Naive B cell (primary cell): ENCODE data around the gene USP51. TPM values are rescaled to one million over a fixed set of nuclear protein-coding genes. Genes with fewer than 3 reads are reported as not detected.
"Not testable (repeated sequence)": the region's sequence is repeated elsewhere in the genome, so short reads cannot be mapped to it uniquely, and the experiment has no call there.

Experiments
- ATAC-seq, 2 donors: fragments of 150-1000 bp; cut with Tn5 transposase; 2 replicates each; pipeline ENCODE4 v1.10.0; 2021; ENCODE audit warnings: low read depth in 2 of 2, mild to moderate bottlenecking in 2 of 2, moderate library complexity in 2 of 2
- DNase-seq: peaks from one replicate; pipeline ENCODE4 v3.0.0; 2022
- H3K27ac Mint-ChIP-seq, 6 donors: one replicate each; pipeline ENCODE4 v1.8.0; 2020 to 2022; ENCODE audit warnings: mild to moderate bottlenecking in 6 of 6, mixed read lengths in 6 of 6, moderate library complexity in 5 of 6, inconsistent platforms in 2 of 6
- H3K27me3 Mint-ChIP-seq, 3 donors: one replicate each; pipeline ENCODE4 v1.8.0; 2021 to 2022; ENCODE audit warnings: mixed read lengths in 3 of 3, mild to moderate bottlenecking in 1 of 3
- H3K36me3 Mint-ChIP-seq, 2 donors: one replicate each; pipeline ENCODE4 v1.8.0; 2020 to 2022; ENCODE audit warnings: mixed read lengths in 2 of 2, inconsistent platforms in 1 of 2, mild to moderate bottlenecking in 1 of 2
- H3K4me1 Mint-ChIP-seq, 3 donors: one replicate each; pipeline ENCODE4 v1.8.0; 2020 to 2022; ENCODE audit warnings: mixed read lengths in 3 of 3, inconsistent platforms in 1 of 3, mild to moderate bottlenecking in 1 of 3, moderate library complexity in 1 of 3
- H3K4me3 Mint-ChIP-seq, 8 donors: one replicate each; pipeline ENCODE4 v1.8.0; 2020 to 2022; ENCODE audit warnings: mild to moderate bottlenecking in 8 of 8, mixed read lengths in 8 of 8, moderate library complexity in 8 of 8, inconsistent platforms in 2 of 8
- H3K9me3 Mint-ChIP-seq, 7 donors: one replicate each; pipeline ENCODE4 v1.8.0; 2020 to 2022; ENCODE audit warnings: mixed read lengths in 7 of 7, mild to moderate bottlenecking in 5 of 7, inconsistent platforms in 2 of 7, moderate library complexity in 1 of 7
- polyA plus RNA-seq, 6 donors: library from polyadenylated mRNA; unstranded; fragments of 300-500 nt; fragmentation: Illumina TruSeq; gene quantifications; one replicate each; pipeline ENCODE4 v1.2.3, GENCODE V29; 2021; ENCODE audit warnings: low read depth in 6 of 6

The USP51 gene
- polyA plus RNA-seq: 1 to 10 TPM in 1 of 6 donors, under 1 TPM in 4, not detected in 1; 0.41 to 1.3 (median 0.68) TPM

GRCh38 chrX:55489314-55490009, at the start of gene USP51:
Gene USP51 (minus strand): TSS chrX:55489848. CDS start chrX:55488939, 909 bp downstream.
- DNase-seq (peak; percentile 38), ATAC-seq (peak; percentile 60 to 62)
- H3K9me3 Mint-ChIP-seq: no peaks in the 10 kb centered on the region
- H3K4me3 Mint-ChIP-seq: peak within 1 kb of the TSS; percentile 86 to 100 (median 96)
- H3K4me1 Mint-ChIP-seq: peaks cover 4 to 10% (median 5%) of the 10 kb centered on the region in 3 donors
- no peaks in the 10 kb centered on the region for H3K36me3 Mint-ChIP-seq
- peak within 1 kb of the TSS; percentile 83 to 99 (median 98) for H3K27ac Mint-ChIP-seq
- H3K27me3 Mint-ChIP-seq: no peaks in the 10 kb centered on the region

- no peaks in the 10 kb centered on the region for H3K4me1 Mint-ChIP-seq
- H3K27me3 Mint-ChIP-seq: peaks cover 0 to 18% (median 7%) of the 10 kb centered on the region in 3 donors
- H3K9me3 Mint-ChIP-seq: peaks cover 0 to 2% (median 0%) of the 10 kb centered on the region in 7 donors
- no peaks in the 10 kb centered on the region for H3K36me3 Mint-ChIP-seq
- ATAC-seq (no peak), DNase-seq (no peak)
- no peak overlapping the region for H3K4me3 Mint-ChIP-seq
- no peak overlapping the region for H3K27ac Mint-ChIP-seq
Observed at GRCh38 chrX:55524487-55524886, 34.8 kb upstream of the USP51 start.

GRCh38 chrX:55523356-55523755, 33.7 kb upstream of the USP51 start:
- Mint-ChIP-seq H3K4me1 (no peaks in the 10 kb centered on the region), H3K27me3 (peaks cover 0 to 18% (median 7%) of the 10 kb centered on the region in 3 donors), H3K27ac (no peak overlapping the region), H3K36me3 (no peaks in the 10 kb centered on the region), H3K9me3 (peaks cover 0 to 2% (median 0%) of the 10 kb centered on the region in 7 donors), H3K4me3 (no peak overlapping the region)
- ATAC-seq: no peak
- no peak for DNase-seq

- ATAC-seq (no peak), DNase-seq (no peak)
- H3K4me3 Mint-ChIP-seq: no peak overlapping the region
- peaks cover 0 to 18% (median 7%) of the 10 kb centered on the region in 3 donors for H3K27me3 Mint-ChIP-seq
- no peaks in the 10 kb centered on the region for H3K36me3 Mint-ChIP-seq
- peaks cover 0 to 2% (median 0%) of the 10 kb centered on the region in 7 donors for H3K9me3 Mint-ChIP-seq
- no peaks in the 10 kb centered on the region for H3K4me1 Mint-ChIP-seq
- peak overlapping the region in 1 of 6 donors; percentile 76 for H3K27ac Mint-ChIP-seq
Observed at GRCh38 chrX:55522596-55523276, 33.1 kb upstream of the USP51 start.

GRCh38 chrX:55521687-55522086, 32.0 kb upstream of the USP51 start:
- Mint-ChIP-seq H3K4me1 (no peaks in the 10 kb centered on the region), H3K27ac (no peak overlapping the region), H3K36me3 (no peaks in the 10 kb centered on the region), H3K9me3 (no peaks in the 10 kb centered on the region), H3K4me3 (no peak overlapping the region), H3K27me3 (peaks cover 0 to 10% (median 7%) of the 10 kb centered on the region in 3 donors)
- no peak for DNase-seq
- no peak for ATAC-seq

GRCh38 chrX:55516794-55517481, 27.3 kb upstream of the USP51 start:
- not testable (repeated sequence) for H3K36me3 Mint-ChIP-seq, H3K9me3 Mint-ChIP-seq, H3K27ac Mint-ChIP-seq, DNase-seq, H3K4me3 Mint-ChIP-seq, H3K4me1 Mint-ChIP-seq, H3K27me3 Mint-ChIP-seq, ATAC-seq

GRCh38 chrX:55513045-55513737, 23.5 kb upstream of the USP51 start:
- not testable (repeated sequence) for H3K27ac Mint-ChIP-seq, H3K9me3 Mint-ChIP-seq, H3K4me3 Mint-ChIP-seq, H3K4me1 Mint-ChIP-seq, ATAC-seq, H3K27me3 Mint-ChIP-seq, H3K36me3 Mint-ChIP-seq, DNase-seq

GRCh38 chrX:55508410-55509152, 18.9 kb upstream of the USP51 start:
- not testable (repeated sequence) for H3K27ac Mint-ChIP-seq, H3K4me3 Mint-ChIP-seq, H3K36me3 Mint-ChIP-seq, H3K4me1 Mint-ChIP-seq, H3K9me3 Mint-ChIP-seq, DNase-seq, H3K27me3 Mint-ChIP-seq
- peak in 1 of 2 donors; percentile 46 for ATAC-seq

- not testable (repeated sequence) for H3K9me3 Mint-ChIP-seq, DNase-seq, H3K36me3 Mint-ChIP-seq, H3K4me1 Mint-ChIP-seq, ATAC-seq, H3K4me3 Mint-ChIP-seq, H3K27ac Mint-ChIP-seq, H3K27me3 Mint-ChIP-seq
Observed at GRCh38 chrX:55507699-55508098, 18.1 kb upstream of the USP51 start.

- H3K4me3 Mint-ChIP-seq, ATAC-seq, DNase-seq, H3K9me3 Mint-ChIP-seq, H3K27me3 Mint-ChIP-seq, H3K27ac Mint-ChIP-seq, H3K36me3 Mint-ChIP-seq, H3K4me1 Mint-ChIP-seq: not testable (repeated sequence)
Observed at GRCh38 chrX:55507010-55507409, 17.4 kb upstream of the USP51 start.

GRCh38 chrX:55490974-55491373, 1.3 kb upstream of the USP51 start:
- no peak for DNase-seq
- no peak overlapping the region for H3K27ac Mint-ChIP-seq
- H3K4me3 Mint-ChIP-seq: peak overlapping the region in 1 of 8 donors; percentile 99
- H3K27me3 Mint-ChIP-seq: no peaks in the 10 kb centered on the region
- ATAC-seq: no peak
- H3K9me3 Mint-ChIP-seq: no peaks in the 10 kb centered on the region
- H3K36me3 Mint-ChIP-seq: no peaks in the 10 kb centered on the region
- peaks cover 4 to 8% (median 5%) of the 10 kb centered on the region in 3 donors for H3K4me1 Mint-ChIP-seq

GRCh38 chrX:55490121-55490520, 473 bp upstream of the USP51 start:
- no peak for DNase-seq
- no peaks in the 10 kb centered on the region for H3K36me3 Mint-ChIP-seq
- H3K27me3 Mint-ChIP-seq: no peaks in the 10 kb centered on the region

More at GRCh38 chrX:55490121-55490520, 473 bp upstream of the USP51 start:
- no peaks in the 10 kb centered on the region for H3K9me3 Mint-ChIP-seq
- no peak for ATAC-seq
- H3K4me3 Mint-ChIP-seq: peak overlapping the region; percentile 86 to 100 (median 96)
- H3K27ac Mint-ChIP-seq: peak overlapping the region in 3 of 6 donors; percentile 12 to 97 (median 83)
- H3K4me1 Mint-ChIP-seq: peaks cover 4 to 8% (median 5%) of the 10 kb centered on the region in 3 donors
